ENCODE measurements around the gene MICU1.
A peak's percentile ranks its signal among the peaks of the same experiment; 100 is the strongest.

The MICU1 gene

GRCh38 chr10:72355214-72355555 lies 270.7 kb downstream of the MICU1 start:
- TF ChIP-seq CTCF (conservative IDR thresholded peaks at IDR 0.05; ENCODE audit: low read depth, low read length): no peak
- H3K36me3 ChIP-seq (ENCODE audit: insufficient read depth): no peaks in the 10 kb centered on the region
- H3K9ac ChIP-seq: peak overlapping the region; percentile 72; the same call in 1 of the 2 replicates
- peak overlapping the region; percentile 70; the same call in 1 of the 2 replicates for H3K27ac ChIP-seq
- H4K20me1 ChIP-seq (ENCODE audit: insufficient read depth): no peaks in the 10 kb centered on the region
- no peaks in the 10 kb centered on the region; the same call in 1 of the 2 replicates for H3K27me3 ChIP-seq (ENCODE audit: insufficient read depth, low read depth)
- peaks cover 6% of the 10 kb centered on the region for H3K4me1 ChIP-seq (ENCODE audit: low read depth, poor library complexity, severe bottlenecking)
- H3K4me3 ChIP-seq (IDR thresholded peaks at IDR 0.05; ENCODE audit: insufficient read depth, low read depth, low read length): no peak overlapping the region
- H2AFZ ChIP-seq (ENCODE audit: low read depth): peak overlapping the region; percentile 89
- H3K4me2 ChIP-seq: peak overlapping the region; percentile 21; the same call in 1 of the 2 replicates
- H3K79me2 ChIP-seq (ENCODE audit: insufficient read depth, low read depth): peaks cover 11% of the 10 kb centered on the region; the same call in 1 of the 2 replicates

GRCh38 chr10:72354356-72355213 lies 271.3 kb downstream of the MICU1 start, which contains the start of gene DNAJB12:
DNAJB12 (minus strand) TSS chr10:72354919; CDS start chr10:72354897, 22 bp downstream.
- H3K27me3 ChIP-seq (ENCODE audit: insufficient read depth, low read depth): no peaks in the 10 kb centered on the region
- peak within 1 kb of the TSS; percentile 72 for H3K9ac ChIP-seq
- peaks cover 6% of the 10 kb centered on the region for H3K4me1 ChIP-seq (ENCODE audit: low read depth, poor library complexity, severe bottlenecking)
- H3K4me2 ChIP-seq: peak within 1 kb of the TSS; percentile 49
- H4K20me1 ChIP-seq (ENCODE audit: insufficient read depth): no peaks in the 10 kb centered on the region
- H3K79me2 ChIP-seq (ENCODE audit: insufficient read depth, low read depth): peaks cover 11% of the 10 kb centered on the region; the same call in 1 of the 2 replicates
- H2AFZ ChIP-seq (ENCODE audit: low read depth): peak within 1 kb of the TSS; percentile 89
- H3K36me3 ChIP-seq (ENCODE audit: insufficient read depth): no peaks in the 10 kb centered on the region
- H3K27ac ChIP-seq: peak within 1 kb of the TSS; percentile 70
- no peak within 1 kb of the TSS for H3K4me3 ChIP-seq (IDR thresholded peaks at IDR 0.05; ENCODE audit: insufficient read depth, low read depth, low read length)
- TF ChIP-seq CTCF (conservative IDR thresholded peaks at IDR 0.05; ENCODE audit: low read depth, low read length): no peak

GRCh38 chr10:72353965-72354355 lies 271.9 kb downstream of the MICU1 start:
- H2AFZ ChIP-seq (ENCODE audit: low read depth): peak overlapping the region; percentile 89
- no peaks in the 10 kb centered on the region for H3K36me3 ChIP-seq (ENCODE audit: insufficient read depth)
- H3K27ac ChIP-seq: peak overlapping the region; percentile 70
- H4K20me1 ChIP-seq (ENCODE audit: insufficient read depth): no peaks in the 10 kb centered on the region
- peaks cover 6% of the 10 kb centered on the region for H3K4me1 ChIP-seq (ENCODE audit: low read depth, poor library complexity, severe bottlenecking)
- peaks cover 11% of the 10 kb centered on the region; the same call in 1 of the 2 replicates for H3K79me2 ChIP-seq (ENCODE audit: insufficient read depth, low read depth)
- TF ChIP-seq CTCF (conservative IDR thresholded peaks at IDR 0.05; ENCODE audit: low read depth, low read length): no peak
- peak overlapping the region; percentile 49 for H3K4me2 ChIP-seq
- no peak overlapping the region for H3K4me3 ChIP-seq (IDR thresholded peaks at IDR 0.05; ENCODE audit: insufficient read depth, low read depth, low read length)
- peak overlapping the region; percentile 72 for H3K9ac ChIP-seq
- no peaks in the 10 kb centered on the region for H3K27me3 ChIP-seq (ENCODE audit: insufficient read depth, low read depth)

- no peak for TF ChIP-seq CTCF (conservative IDR thresholded peaks at IDR 0.05; ENCODE audit: low read depth, low read length)
- no peaks in the 10 kb centered on the region for H3K36me3 ChIP-seq (ENCODE audit: insufficient read depth)
- H3K4me3 ChIP-seq (IDR thresholded peaks at IDR 0.05; ENCODE audit: insufficient read depth, low read depth, low read length): no peak overlapping the region
- peak overlapping the region; percentile 49 for H3K4me2 ChIP-seq
- H4K20me1 ChIP-seq (ENCODE audit: insufficient read depth): no peaks in the 10 kb centered on the region
- peak overlapping the region; percentile 70; the same call in 1 of the 2 replicates for H3K27ac ChIP-seq
- H3K79me2 ChIP-seq (ENCODE audit: insufficient read depth, low read depth): peaks cover 11% of the 10 kb centered on the region; the same call in 1 of the 2 replicates
- H3K9ac ChIP-seq: peak overlapping the region; percentile 72
- peaks cover 6% of the 10 kb centered on the region for H3K4me1 ChIP-seq (ENCODE audit: low read depth, poor library complexity, severe bottlenecking)
- peak overlapping the region; percentile 89 for H2AFZ ChIP-seq (ENCODE audit: low read depth)
- H3K27me3 ChIP-seq (ENCODE audit: insufficient read depth, low read depth): no peaks in the 10 kb centered on the region
These were observed 272.6 kb downstream of the MICU1 start for GRCh38 chr10:72353028-72353964.

Data from KMS-11 (cell line).